SK-N-SH treated with all-trans-retinoic acid at 6 μM for 48 hours (cell line): ENCODE measurements around the gene HTT-AS.

Experiments used
- ATAC-seq: fragments of 200-7000 bp; cut with Tn5 transposase; 3 replicates; pipeline ENCODE4 v1.9.1; 2020; ENCODE audit warnings: mild to moderate bottlenecking, moderate library complexity
- ARNTL ChIP-seq: fragments of 450-650 bp; formaldehyde crosslinking; IDR thresholded peaks from 2 replicates; pipeline ENCODE4 v1.5.0; 2020; ENCODE audit warnings: low read depth, mild to moderate bottlenecking, moderate library complexity, borderline replicate concordance
- BACH2 ChIP-seq: fragments of 250-450 bp; sonication (Bioruptor Pico); IDR thresholded peaks from 2 replicates; pipeline ENCODE4 v1.9.0; 2021; ENCODE audit warnings: mild to moderate bottlenecking, borderline replicate concordance
- CREB5 ChIP-seq: fragments of 250-450 bp; sonication (Bioruptor Pico); IDR thresholded peaks from 2 replicates; pipeline ENCODE4 v1.5.1; 2020; ENCODE audit warnings: low read depth, mild to moderate bottlenecking, moderate library complexity
- CSDC2 ChIP-seq: fragments of 250-450 bp; sonication (Bioruptor Pico); IDR thresholded peaks from 2 replicates; pipeline ENCODE4 v1.5.0; 2020; ENCODE audit warnings: mild to moderate bottlenecking, moderate library complexity
- CSRNP3 ChIP-seq: fragments of 250-450 bp; sonication (Bioruptor Pico); IDR thresholded peaks from 2 replicates; pipeline ENCODE4 v1.5.1; 2021; ENCODE audit warnings: mild to moderate bottlenecking, moderate library complexity
- ESRRG ChIP-seq: fragments of 250-450 bp; sonication (Bioruptor Pico); IDR thresholded peaks from 2 replicates; pipeline ENCODE4 v1.6.1; 2021; ENCODE audit warnings: mild to moderate bottlenecking
- GLIS3 ChIP-seq: fragments of 250-450 bp; sonication (Bioruptor Pico); IDR thresholded peaks from 2 replicates; pipeline ENCODE4 v1.5.0; 2020; ENCODE audit warnings: mild to moderate bottlenecking, moderate library complexity
- OSR1 ChIP-seq: fragments of 250-450 bp; sonication (Bioruptor Pico); IDR thresholded peaks from 2 replicates; pipeline ENCODE4 v1.8.0; 2022; ENCODE audit warnings: moderate library complexity, mild to moderate bottlenecking, inconsistent platforms
- PATZ1 ChIP-seq: fragments of 250-450 bp; sonication (Bioruptor Pico); IDR thresholded peaks from 2 replicates; pipeline ENCODE4 v1.8.0; 2020; ENCODE audit warnings: mild to moderate bottlenecking, moderate library complexity, borderline replicate concordance
- POU6F1 ChIP-seq: fragments of 250-450 bp; sonication (Bioruptor Pico); IDR thresholded peaks from 2 replicates; pipeline ENCODE4 v1.8.0; 2021; ENCODE audit warnings: low read depth, mild to moderate bottlenecking, moderate library complexity, borderline replicate concordance
- RARB ChIP-seq: fragments of 250-450 bp; sonication (Bioruptor Pico); IDR thresholded peaks from 2 replicates; pipeline ENCODE4 v1.8.0; 2021; ENCODE audit warnings: mild to moderate bottlenecking, moderate library complexity
- SNAI2 ChIP-seq: fragments of 250-450 bp; sonication (Bioruptor Pico); IDR thresholded peaks from 2 replicates; pipeline ENCODE4 v1.5.0; 2020; ENCODE audit warnings: mild to moderate bottlenecking, moderate library complexity
- TCF4 ChIP-seq: fragments of 250-450 bp; sonication (Bioruptor Pico); IDR thresholded peaks from 2 replicates; pipeline ENCODE4 v1.8.0; 2021; ENCODE audit warnings: mild to moderate bottlenecking, moderate library complexity, borderline replicate concordance
- TOX ChIP-seq: fragments of 250-450 bp; sonication (Bioruptor Pico); IDR thresholded peaks from 2 replicates; pipeline ENCODE4 v1.8.0; 2021; ENCODE audit warnings: mild to moderate bottlenecking, moderate library complexity, borderline replicate concordance
- TSHZ2 ChIP-seq: fragments of 250-450 bp; sonication (Bioruptor Pico); IDR thresholded peaks from 2 replicates; pipeline ENCODE4 v1.5.0; 2020; ENCODE audit warnings: mild to moderate bottlenecking, moderate library complexity
- ZC3H10 ChIP-seq: fragments of 250-450 bp; sonication (Bioruptor Pico); IDR thresholded peaks from 2 replicates; pipeline ENCODE4 v1.5.1; 2021; ENCODE audit warnings: mild to moderate bottlenecking, moderate library complexity
- ZFP3 ChIP-seq: fragments of 250-450 bp; sonication (Bioruptor Pico); IDR thresholded peaks from 2 replicates; pipeline ENCODE4 v1.5.0; 2020; ENCODE audit warnings: mild to moderate bottlenecking, moderate library complexity
- ZFP30 ChIP-seq: fragments of 450-650 bp; formaldehyde crosslinking; IDR thresholded peaks from 2 replicates; pipeline ENCODE4 v1.5.0; 2022; ENCODE audit warnings: mild to moderate bottlenecking, moderate library complexity
- ZNF565 ChIP-seq: fragments of 450-650 bp; formaldehyde crosslinking; conservative IDR thresholded peaks from 2 replicates; pipeline ENCODE4 v1.5.0; 2020; ENCODE audit warnings: low read depth, mild to moderate bottlenecking, moderate library complexity
- ZNF70 ChIP-seq: fragments of 450-650 bp; formaldehyde crosslinking; IDR thresholded peaks from 2 replicates; pipeline ENCODE4 v1.5.0; 2020; ENCODE audit warnings: mild to moderate bottlenecking, moderate library complexity
- ZNF8 ChIP-seq: fragments of 450-650 bp; formaldehyde crosslinking; IDR thresholded peaks from 2 replicates; pipeline ENCODE4 v1.5.0; 2020; ENCODE audit warnings: mild to moderate bottlenecking, moderate library complexity

The HTT-AS gene

GRCh38 chr4:3119464-3119863, 45.1 kb upstream of the HTT-AS start:
- TF ChIP-seq ZNF565 (CRISPR knock-in tag) (no peak), TSHZ2 (CRISPR knock-in tag) (no peak), CREB5 (CRISPR knock-in tag) (no peak), POU6F1 (CRISPR knock-in tag) (no peak), ZNF8 (CRISPR knock-in tag) (no peak), GLIS3 (CRISPR knock-in tag) (no peak), CSDC2 (no peak), PATZ1 (no peak), RARB (CRISPR knock-in tag) (no peak), ARNTL (no peak), OSR1 (CRISPR knock-in tag) (no peak)
- ATAC-seq = no peak

- TF ChIP-seq ZNF565 (CRISPR knock-in tag) (no peak), POU6F1 (CRISPR knock-in tag) (no peak), ZNF8 (CRISPR knock-in tag) (no peak), BACH2 (CRISPR knock-in tag) (no peak), ZNF70 (CRISPR knock-in tag) (no peak), TSHZ2 (CRISPR knock-in tag) (no peak), ZFP3 (CRISPR knock-in tag) (no peak), ZFP30 (CRISPR knock-in tag) (no peak), RARB (CRISPR knock-in tag) (no peak), OSR1 (CRISPR knock-in tag) (no peak), CREB5 (CRISPR knock-in tag) (no peak), CSDC2 (no peak), ESRRG (CRISPR knock-in tag) (no peak), CSRNP3 (no peak), TCF4 (CRISPR knock-in tag) (no peak), TOX (no peak), ZC3H10 (no peak), SNAI2 (CRISPR knock-in tag) (no peak)
These were observed 44.0 kb upstream of the HTT-AS start for GRCh38 chr4:3118312-3118711.

More at GRCh38 chr4:3118312-3118711, 44.0 kb upstream of the HTT-AS start:
- ATAC-seq = no peak
